Measurements from ENCODE around the gene FAM174C.

The FAM174C gene

GRCh38 chr19:1275260-1275975 lies at the start of gene FAM174C:
FAM174C (plus strand) TSS chr19:1275530; CDS start chr19:1275550, 20 bp downstream.
- in situ Hi-C loops (cut with MboI; ENCODE audit: low sequenced_read_pairs) = no loop called here

GRCh38 chr19:1226227-1226518 lies 49.2 kb upstream of the FAM174C start:
- in situ Hi-C loops (cut with MboI; ENCODE audit: low sequenced_read_pairs) = no loop called here

- in situ Hi-C loops (cut with MboI; ENCODE audit: low sequenced_read_pairs) = no loop called here
Observed at GRCh38 chr19:1226522-1227303, 48.6 kb upstream of the FAM174C start.

- in situ Hi-C loops (cut with MboI; ENCODE audit: low sequenced_read_pairs) = no loop called here
Observed at GRCh38 chr19:1227304-1228054, 47.9 kb upstream of the FAM174C start.

- in situ Hi-C loops (cut with MboI; ENCODE audit: low sequenced_read_pairs) = no loop called here
Observed at GRCh38 chr19:1228161-1228957, 47.0 kb upstream of the FAM174C start.

GRCh38 chr19:1229056-1229923 lies 46.0 kb upstream of the FAM174C start:
- in situ Hi-C loops (cut with MboI; ENCODE audit: low sequenced_read_pairs) = no loop called here

GRCh38 chr19:1229924-1230782 lies 45.2 kb upstream of the FAM174C start:
- in situ Hi-C loops (cut with MboI; ENCODE audit: low sequenced_read_pairs) = no loop called here

- in situ Hi-C loops (cut with MboI; ENCODE audit: low sequenced_read_pairs) = no loop called here
Observed at GRCh38 chr19:1230783-1231489, 44.4 kb upstream of the FAM174C start.

- in situ Hi-C loops (cut with MboI; ENCODE audit: low sequenced_read_pairs) = no loop called here
Observed at GRCh38 chr19:1231729-1232637, 43.3 kb upstream of the FAM174C start.

- in situ Hi-C loops (cut with MboI; ENCODE audit: low sequenced_read_pairs) = no loop called here
Observed at GRCh38 chr19:1232652-1233072, 42.7 kb upstream of the FAM174C start.

- in situ Hi-C loops (cut with MboI; ENCODE audit: low sequenced_read_pairs) = no loop called here
Observed at GRCh38 chr19:1233115-1233667, 42.1 kb upstream of the FAM174C start.

GRCh38 chr19:1234051-1234954 lies 41.0 kb upstream of the FAM174C start:
- in situ Hi-C loops (cut with MboI; ENCODE audit: low sequenced_read_pairs) = no loop called here

- in situ Hi-C loops (cut with MboI; ENCODE audit: low sequenced_read_pairs) = no loop called here
Observed at GRCh38 chr19:1234955-1235380, 40.4 kb upstream of the FAM174C start.

GRCh38 chr19:1235625-1236538 lies 39.4 kb upstream of the FAM174C start:
- in situ Hi-C loops (cut with MboI; ENCODE audit: low sequenced_read_pairs) = no loop called here

- in situ Hi-C loops (cut with MboI; ENCODE audit: low sequenced_read_pairs) = no loop called here
Observed at GRCh38 chr19:1236576-1236975, 38.8 kb upstream of the FAM174C start.

All from hTERT RPE-1 (cell line).